HEK293 (cell line): ENCODE measurements around the gene AP3D1.

Experiments
- GFI1B ChIP-seq: fragments of 450-650 bp; formaldehyde crosslinking; IDR thresholded peaks from 2 replicates; pipeline ENCODE4 v1.5.1; 2016; ENCODE audit warnings: missing biosample characterization, missing genetic modification characterization
- GLI2 ChIP-seq: fragments of 450-650 bp; formaldehyde crosslinking; IDR thresholded peaks from 2 replicates; pipeline ENCODE4; 2017; ENCODE audit warnings: missing biosample characterization, missing genetic modification characterization, low read depth, borderline replicate concordance
- YY1 ChIP-seq: fragments of 450-650 bp; formaldehyde crosslinking; IDR thresholded peaks from 2 replicates; pipeline ENCODE4 v1.5.1; 2018; ENCODE audit warnings: missing biosample characterization, missing genetic modification characterization
- ZFP69B ChIP-seq: fragments of 450-650 bp; formaldehyde crosslinking; IDR thresholded peaks from 2 replicates; pipeline ENCODE4 v1.5.1; 2016; ENCODE audit warnings: missing biosample characterization, missing genetic modification characterization
- ZNF121 ChIP-seq: fragments of 450-650 bp; formaldehyde crosslinking; IDR thresholded peaks from 2 replicates; pipeline ENCODE4 v1.5.1; 2016; ENCODE audit warnings: missing biosample characterization, missing genetic modification characterization
- ZNF223 ChIP-seq: fragments of 450-650 bp; formaldehyde crosslinking; IDR thresholded peaks from 2 replicates; pipeline ENCODE4 v1.5.1; 2016; ENCODE audit warnings: missing biosample characterization, missing genetic modification characterization
- ZNF350 ChIP-seq: fragments of 450-650 bp; formaldehyde crosslinking; IDR thresholded peaks from 2 replicates; pipeline ENCODE4 v1.5.0; 2017; ENCODE audit warnings: missing biosample characterization, mild to moderate bottlenecking, missing genetic modification characterization
- ZNF391 ChIP-seq: fragments of 450-650 bp; formaldehyde crosslinking; IDR thresholded peaks from 2 replicates; pipeline ENCODE4 v1.5.1; 2016; ENCODE audit warnings: low read depth, missing biosample characterization, missing genetic modification characterization, borderline replicate concordance
- ZNF423 ChIP-seq: fragments of 450-650 bp; formaldehyde crosslinking; IDR thresholded peaks from 2 replicates; pipeline ENCODE4 v1.5.1; 2016; ENCODE audit warnings: missing biosample characterization, missing genetic modification characterization
- ZNF571 ChIP-seq: fragments of 450-650 bp; formaldehyde crosslinking; IDR thresholded peaks from 2 replicates; pipeline ENCODE4 v1.5.0; 2017; ENCODE audit warnings: missing biosample characterization, missing genetic modification characterization
- ZNF610 ChIP-seq: fragments of 450-650 bp; formaldehyde crosslinking; IDR thresholded peaks from 2 replicates; pipeline ENCODE4 v1.5.1; 2016; ENCODE audit warnings: missing biosample characterization, missing genetic modification characterization, borderline replicate concordance
- ZNF626 ChIP-seq: fragments of 450-650 bp; sonication (Bioruptor Pico); formaldehyde crosslinking; IDR thresholded peaks from 2 replicates; pipeline ENCODE4 v1.5.1; 2018; ENCODE audit warnings: missing biosample characterization, missing genetic modification characterization, inconsistent platforms
- ZNF670 ChIP-seq: fragments of 450-650 bp; formaldehyde crosslinking; IDR thresholded peaks from 2 replicates; pipeline ENCODE4 v1.5.1; 2016; ENCODE audit warnings: missing biosample characterization, missing genetic modification characterization, low read depth
- TF ChIP-seq, protein P1 (sequence below): fragments of 450-650 bp; formaldehyde crosslinking; IDR thresholded peaks from 2 replicates; pipeline ENCODE4; 2016; ENCODE audit warnings: missing biosample characterization, missing genetic modification characterization
- TF ChIP-seq, protein P2 (sequence below): fragments of 450-650 bp; formaldehyde crosslinking; IDR thresholded peaks from 2 replicates; pipeline ENCODE4 v1.5.1; 2016; ENCODE audit warnings: missing biosample characterization, missing genetic modification characterization
- TF ChIP-seq, protein P3 (sequence below): fragments of 450-650 bp; IDR thresholded peaks from 2 replicates; pipeline ENCODE4 v1.5.1; 2018; ENCODE audit warnings: missing biosample characterization, mild to moderate bottlenecking, missing genetic modification characterization
- TF ChIP-seq, protein P4 (sequence below): fragments of 450-650 bp; formaldehyde crosslinking; conservative IDR thresholded peaks from 2 replicates; pipeline ENCODE4 v1.5.1; 2016; ENCODE audit warnings: low read depth, missing biosample characterization, missing genetic modification characterization
- TF ChIP-seq, protein P5 (sequence below): fragments of 450-650 bp; formaldehyde crosslinking; IDR thresholded peaks from 2 replicates; pipeline ENCODE4 v1.5.1; 2016; ENCODE audit warnings: missing biosample characterization, missing genetic modification characterization
- TF ChIP-seq, protein P6 (sequence below): fragments of 450-650 bp; formaldehyde crosslinking; IDR thresholded peaks from 2 replicates; pipeline ENCODE4 v1.5.1; 2016; ENCODE audit warnings: missing biosample characterization, missing genetic modification characterization
- TF ChIP-seq, protein P7 (sequence below): sonication (generic); formaldehyde crosslinking; IDR thresholded peaks from 2 replicates; pipeline ENCODE4 v1.8.1; 2022; ENCODE audit warnings: mild to moderate bottlenecking, moderate library complexity, missing genetic modification reagents
- TF ChIP-seq, protein P8 (sequence below): fragments of 450-650 bp; formaldehyde crosslinking; IDR thresholded peaks from 2 replicates; pipeline ENCODE4 v1.5.1; 2016; ENCODE audit warnings: missing biosample characterization, missing genetic modification characterization

Gene AP3D1

DNA sequence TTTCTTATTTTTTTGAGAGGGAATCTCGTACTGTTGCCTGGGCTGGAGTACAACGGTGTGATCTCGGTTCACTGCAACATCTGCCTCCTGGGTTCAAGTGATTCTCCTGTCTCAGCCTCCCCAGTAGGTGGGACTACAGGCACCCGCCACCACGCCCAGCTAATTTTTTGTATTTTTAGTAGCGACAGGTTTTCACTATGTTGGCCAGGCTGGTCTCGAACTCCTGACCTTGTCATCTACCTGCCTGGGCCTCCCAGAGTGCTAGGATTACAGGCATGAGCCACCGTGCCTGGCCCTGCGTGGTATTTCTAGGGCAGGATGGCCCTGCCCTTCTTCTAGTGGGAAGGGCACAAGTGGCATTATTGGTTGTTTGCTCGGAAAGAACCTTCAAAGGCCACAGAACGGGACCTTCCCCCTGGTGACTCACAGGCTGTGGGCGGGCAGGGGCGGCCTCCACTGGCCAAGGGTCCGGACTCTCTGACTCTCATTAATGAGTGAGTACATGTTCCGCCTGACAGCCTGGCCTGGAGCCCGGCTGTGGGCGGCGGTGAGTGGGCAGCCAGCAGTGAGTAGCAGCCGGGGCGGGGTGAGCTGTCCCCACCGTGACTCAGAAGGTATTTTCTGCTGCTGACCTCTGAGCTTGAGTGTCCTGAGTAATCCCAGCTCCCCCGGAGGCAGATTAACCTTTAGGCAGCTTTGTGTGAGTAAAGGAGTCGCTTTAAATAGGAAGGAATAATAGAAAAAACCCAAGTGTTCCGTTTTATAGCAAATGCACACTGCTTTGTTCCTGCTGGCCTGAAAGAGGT lies 17.5 kb upstream of the AP3D1 start (continued):
- TF ChIP-seq, protein P1, sequence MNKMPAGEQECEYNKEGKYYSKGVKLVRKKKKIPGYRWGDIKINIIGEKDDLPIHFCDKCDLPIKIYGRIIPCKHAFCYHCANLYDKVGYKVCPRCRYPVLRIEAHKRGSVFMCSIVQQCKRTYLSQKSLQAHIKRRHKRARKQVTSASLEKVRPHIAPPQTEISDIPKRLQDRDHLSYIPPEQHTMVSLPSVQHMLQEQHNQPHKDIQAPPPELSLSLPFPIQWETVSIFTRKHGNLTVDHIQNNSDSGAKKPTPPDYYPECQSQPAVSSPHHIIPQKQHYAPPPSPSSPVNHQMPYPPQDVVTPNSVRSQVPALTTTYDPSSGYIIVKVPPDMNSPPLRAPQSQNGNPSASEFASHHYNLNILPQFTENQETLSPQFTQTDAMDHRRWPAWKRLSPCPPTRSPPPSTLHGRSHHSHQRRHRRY (tag by site-specific recombination) = no peak
- TF ChIP-seq, protein P2, sequence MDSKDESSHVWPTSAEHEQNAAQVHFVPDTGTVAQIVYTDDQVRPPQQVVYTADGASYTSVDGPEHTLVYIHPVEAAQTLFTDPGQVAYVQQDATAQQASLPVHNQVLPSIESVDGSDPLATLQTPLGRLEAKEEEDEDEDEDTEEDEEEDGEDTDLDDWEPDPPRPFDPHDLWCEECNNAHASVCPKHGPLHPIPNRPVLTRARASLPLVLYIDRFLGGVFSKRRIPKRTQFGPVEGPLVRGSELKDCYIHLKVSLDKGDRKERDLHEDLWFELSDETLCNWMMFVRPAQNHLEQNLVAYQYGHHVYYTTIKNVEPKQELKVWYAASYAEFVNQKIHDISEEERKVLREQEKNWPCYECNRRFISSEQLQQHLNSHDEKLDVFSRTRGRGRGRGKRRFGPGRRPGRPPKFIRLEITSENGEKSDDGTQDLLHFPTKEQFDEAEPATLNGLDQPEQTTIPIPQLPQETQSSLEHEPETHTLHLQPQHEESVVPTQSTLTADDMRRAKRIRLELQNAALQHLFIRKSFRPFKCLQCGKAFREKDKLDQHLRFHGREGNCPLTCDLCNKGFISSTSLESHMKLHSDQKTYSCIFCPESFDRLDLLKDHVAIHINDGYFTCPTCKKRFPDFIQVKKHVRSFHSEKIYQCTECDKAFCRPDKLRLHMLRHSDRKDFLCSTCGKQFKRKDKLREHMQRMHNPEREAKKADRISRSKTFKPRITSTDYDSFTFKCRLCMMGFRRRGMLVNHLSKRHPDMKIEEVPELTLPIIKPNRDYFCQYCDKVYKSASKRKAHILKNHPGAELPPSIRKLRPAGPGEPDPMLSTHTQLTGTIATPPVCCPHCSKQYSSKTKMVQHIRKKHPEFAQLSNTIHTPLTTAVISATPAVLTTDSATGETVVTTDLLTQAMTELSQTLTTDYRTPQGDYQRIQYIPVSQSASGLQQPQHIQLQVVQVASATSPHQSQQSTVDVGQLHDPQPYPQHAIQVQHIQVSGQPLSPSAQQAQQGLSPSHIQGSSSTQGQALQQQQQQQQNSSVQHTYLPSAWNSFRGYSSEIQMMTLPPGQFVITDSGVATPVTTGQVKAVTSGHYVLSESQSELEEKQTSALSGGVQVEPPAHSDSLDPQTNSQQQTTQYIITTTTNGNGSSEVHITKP (tag by site-specific recombination) = peak; percentile 64
- TF ChIP-seq GLI2 (no peak), YY1 (tag by site-specific recombination) (no peak), ZNF121 (tag by site-specific recombination) (no peak), ZNF223 (tag by site-specific recombination) (0 out of 2 replicates have a peak, but pooled peaks have one; percentile 15), ZNF610 (no peak), ZNF423 (tag by site-specific recombination) (no peak), ZNF571 (no peak), ZNF626 (no peak), GFI1B (no peak), ZNF350 (no peak), ZNF391 (tag by site-specific recombination) (peak; percentile 13; the same call in 1 of the 2 replicates), ZFP69B (tag by site-specific recombination) (0 out of 2 replicates have a peak, but pooled peaks have one; percentile 43), ZNF670 (no peak)
- TF ChIP-seq, protein P3, sequence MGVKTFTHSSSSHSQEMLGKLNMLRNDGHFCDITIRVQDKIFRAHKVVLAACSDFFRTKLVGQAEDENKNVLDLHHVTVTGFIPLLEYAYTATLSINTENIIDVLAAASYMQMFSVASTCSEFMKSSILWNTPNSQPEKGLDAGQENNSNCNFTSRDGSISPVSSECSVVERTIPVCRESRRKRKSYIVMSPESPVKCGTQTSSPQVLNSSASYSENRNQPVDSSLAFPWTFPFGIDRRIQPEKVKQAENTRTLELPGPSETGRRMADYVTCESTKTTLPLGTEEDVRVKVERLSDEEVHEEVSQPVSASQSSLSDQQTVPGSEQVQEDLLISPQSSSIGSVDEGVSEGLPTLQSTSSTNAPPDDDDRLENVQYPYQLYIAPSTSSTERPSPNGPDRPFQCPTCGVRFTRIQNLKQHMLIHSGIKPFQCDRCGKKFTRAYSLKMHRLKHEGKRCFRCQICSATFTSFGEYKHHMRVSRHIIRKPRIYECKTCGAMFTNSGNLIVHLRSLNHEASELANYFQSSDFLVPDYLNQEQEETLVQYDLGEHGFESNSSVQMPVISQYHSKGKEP (tag by site-specific recombination) = no peak
- TF ChIP-seq, protein P4, sequence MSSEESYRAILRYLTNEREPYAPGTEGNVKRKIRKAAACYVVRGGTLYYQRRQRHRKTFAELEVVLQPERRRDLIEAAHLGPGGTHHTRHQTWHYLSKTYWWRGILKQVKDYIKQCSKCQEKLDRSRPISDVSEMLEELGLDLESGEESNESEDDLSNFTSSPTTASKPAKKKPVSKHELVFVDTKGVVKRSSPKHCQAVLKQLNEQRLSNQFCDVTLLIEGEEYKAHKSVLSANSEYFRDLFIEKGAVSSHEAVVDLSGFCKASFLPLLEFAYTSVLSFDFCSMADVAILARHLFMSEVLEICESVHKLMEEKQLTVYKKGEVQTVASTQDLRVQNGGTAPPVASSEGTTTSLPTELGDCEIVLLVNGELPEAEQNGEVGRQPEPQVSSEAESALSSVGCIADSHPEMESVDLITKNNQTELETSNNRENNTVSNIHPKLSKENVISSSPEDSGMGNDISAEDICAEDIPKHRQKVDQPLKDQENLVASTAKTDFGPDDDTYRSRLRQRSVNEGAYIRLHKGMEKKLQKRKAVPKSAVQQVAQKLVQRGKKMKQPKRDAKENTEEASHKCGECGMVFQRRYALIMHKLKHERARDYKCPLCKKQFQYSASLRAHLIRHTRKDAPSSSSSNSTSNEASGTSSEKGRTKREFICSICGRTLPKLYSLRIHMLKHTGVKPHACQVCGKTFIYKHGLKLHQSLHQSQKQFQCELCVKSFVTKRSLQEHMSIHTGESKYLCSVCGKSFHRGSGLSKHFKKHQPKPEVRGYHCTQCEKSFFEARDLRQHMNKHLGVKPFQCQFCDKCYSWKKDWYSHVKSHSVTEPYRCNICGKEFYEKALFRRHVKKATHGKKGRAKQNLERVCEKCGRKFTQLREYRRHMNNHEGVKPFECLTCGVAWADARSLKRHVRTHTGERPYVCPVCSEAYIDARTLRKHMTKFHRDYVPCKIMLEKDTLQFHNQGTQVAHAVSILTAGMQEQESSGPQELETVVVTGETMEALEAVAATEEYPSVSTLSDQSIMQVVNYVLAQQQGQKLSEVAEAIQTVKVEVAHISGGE (tag by site-specific recombination) = no peak
- TF ChIP-seq, protein P5, sequence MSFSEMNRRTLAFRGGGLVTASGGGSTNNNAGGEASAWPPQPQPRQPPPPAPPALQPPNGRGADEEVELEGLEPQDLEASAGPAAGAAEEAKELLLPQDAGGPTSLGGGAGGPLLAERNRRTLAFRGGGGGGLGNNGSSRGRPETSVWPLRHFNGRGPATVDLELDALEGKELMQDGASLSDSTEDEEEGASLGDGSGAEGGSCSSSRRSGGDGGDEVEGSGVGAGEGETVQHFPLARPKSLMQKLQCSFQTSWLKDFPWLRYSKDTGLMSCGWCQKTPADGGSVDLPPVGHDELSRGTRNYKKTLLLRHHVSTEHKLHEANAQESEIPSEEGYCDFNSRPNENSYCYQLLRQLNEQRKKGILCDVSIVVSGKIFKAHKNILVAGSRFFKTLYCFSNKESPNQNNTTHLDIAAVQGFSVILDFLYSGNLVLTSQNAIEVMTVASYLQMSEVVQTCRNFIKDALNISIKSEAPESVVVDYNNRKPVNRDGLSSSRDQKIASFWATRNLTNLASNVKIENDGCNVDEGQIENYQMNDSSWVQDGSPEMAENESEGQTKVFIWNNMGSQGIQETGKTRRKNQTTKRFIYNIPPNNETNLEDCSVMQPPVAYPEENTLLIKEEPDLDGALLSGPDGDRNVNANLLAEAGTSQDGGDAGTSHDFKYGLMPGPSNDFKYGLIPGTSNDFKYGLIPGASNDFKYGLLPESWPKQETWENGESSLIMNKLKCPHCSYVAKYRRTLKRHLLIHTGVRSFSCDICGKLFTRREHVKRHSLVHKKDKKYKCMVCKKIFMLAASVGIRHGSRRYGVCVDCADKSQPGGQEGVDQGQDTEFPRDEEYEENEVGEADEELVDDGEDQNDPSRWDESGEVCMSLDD (tag by site-specific recombination) = no peak
- TF ChIP-seq, protein P6, sequence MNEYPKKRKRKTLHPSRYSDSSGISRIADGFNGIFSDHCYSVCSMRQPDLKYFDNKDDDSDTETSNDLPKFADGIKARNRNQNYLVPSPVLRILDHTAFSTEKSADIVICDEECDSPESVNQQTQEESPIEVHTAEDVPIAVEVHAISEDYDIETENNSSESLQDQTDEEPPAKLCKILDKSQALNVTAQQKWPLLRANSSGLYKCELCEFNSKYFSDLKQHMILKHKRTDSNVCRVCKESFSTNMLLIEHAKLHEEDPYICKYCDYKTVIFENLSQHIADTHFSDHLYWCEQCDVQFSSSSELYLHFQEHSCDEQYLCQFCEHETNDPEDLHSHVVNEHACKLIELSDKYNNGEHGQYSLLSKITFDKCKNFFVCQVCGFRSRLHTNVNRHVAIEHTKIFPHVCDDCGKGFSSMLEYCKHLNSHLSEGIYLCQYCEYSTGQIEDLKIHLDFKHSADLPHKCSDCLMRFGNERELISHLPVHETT (tag by site-specific recombination) = peak; percentile 47
- TF ChIP-seq, protein P7, sequence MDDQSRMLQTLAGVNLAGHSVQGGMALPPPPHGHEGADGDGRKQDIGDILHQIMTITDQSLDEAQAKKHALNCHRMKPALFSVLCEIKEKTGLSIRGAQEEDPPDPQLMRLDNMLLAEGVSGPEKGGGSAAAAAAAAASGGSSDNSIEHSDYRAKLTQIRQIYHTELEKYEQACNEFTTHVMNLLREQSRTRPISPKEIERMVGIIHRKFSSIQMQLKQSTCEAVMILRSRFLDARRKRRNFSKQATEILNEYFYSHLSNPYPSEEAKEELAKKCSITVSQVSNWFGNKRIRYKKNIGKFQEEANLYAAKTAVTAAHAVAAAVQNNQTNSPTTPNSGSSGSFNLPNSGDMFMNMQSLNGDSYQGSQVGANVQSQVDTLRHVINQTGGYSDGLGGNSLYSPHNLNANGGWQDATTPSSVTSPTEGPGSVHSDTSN (CRISPR knock-in tag) = no peak
- TF ChIP-seq, protein P8, sequence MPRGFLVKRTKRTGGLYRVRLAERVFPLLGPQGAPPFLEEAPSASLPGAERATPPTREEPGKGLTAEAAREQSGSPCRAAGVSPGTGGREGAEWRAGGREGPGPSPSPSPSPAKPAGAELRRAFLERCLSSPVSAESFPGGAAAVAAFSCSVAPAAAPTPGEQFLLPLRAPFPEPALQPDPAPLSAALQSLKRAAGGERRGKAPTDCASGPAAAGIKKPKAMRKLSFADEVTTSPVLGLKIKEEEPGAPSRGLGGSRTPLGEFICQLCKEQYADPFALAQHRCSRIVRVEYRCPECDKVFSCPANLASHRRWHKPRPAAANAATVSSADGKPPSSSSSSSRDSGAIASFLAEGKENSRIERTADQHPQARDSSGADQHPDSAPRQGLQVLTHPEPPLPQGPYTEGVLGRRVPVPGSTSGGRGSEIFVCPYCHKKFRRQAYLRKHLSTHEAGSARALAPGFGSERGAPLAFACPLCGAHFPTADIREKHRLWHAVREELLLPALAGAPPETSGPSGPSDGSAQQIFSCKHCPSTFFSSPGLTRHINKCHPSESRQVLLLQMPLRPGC (tag by site-specific recombination) = no peak; the same call in 1 of the 2 replicates
